ENCODE measurements around the gene SSH2. TPM values are rescaled to one million over a fixed set of nuclear protein-coding genes. Genes with fewer than 3 reads are reported as not detected.

The SSH2 gene
- total and polyA plus RNA-seq, 2 of the 13 experiments (the other 11 are each of a cell fraction or from before 2014, with no cell fraction given): 6.0 to 6.4 TPM

DNA sequence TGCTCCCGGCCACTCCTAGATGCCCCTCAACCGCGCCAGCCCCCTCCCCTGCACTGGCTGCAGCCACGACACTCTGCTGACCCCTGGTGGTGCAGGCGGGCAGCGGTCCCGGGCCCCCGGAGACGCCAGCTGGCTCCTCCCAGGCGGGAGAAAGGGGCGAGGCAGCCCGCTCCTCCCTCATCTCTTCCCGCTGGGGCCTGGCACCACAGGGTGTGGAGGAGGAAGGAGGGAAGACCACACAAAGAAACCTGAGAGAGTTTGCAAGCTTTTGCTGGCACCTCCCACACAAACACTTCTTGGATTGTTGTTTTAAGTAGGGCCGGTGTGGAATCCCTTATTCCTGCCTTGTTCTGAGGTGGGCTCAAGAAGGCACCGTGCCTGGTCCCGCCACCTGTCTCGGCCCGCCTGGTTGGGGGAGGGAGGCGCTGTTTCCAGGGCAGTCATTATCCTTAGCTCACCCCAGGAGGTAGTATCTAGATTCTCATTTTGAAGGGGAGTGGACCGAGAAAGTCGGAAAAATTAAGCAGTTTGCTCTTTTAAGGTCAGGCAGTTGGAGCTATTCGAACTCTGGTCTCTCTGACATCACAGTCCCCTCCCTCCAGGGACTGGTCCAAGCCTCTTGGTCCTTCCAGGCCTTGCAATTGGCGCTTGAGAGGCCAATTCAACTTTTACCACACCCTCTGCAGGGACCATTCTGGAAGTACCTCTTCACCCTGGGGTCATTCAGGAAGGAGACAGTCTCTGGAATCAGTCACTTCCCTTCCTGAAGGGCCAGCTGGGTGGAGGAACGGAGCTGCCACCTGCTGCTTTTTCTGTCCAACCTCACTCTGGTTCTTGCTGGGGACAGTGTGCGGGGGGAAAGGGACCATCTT is 338.1 kb downstream of the SSH2 start (continued):
- TF ChIP-seq ZFYVE20 (CRISPR knock-in tag; IDR thresholded peaks at IDR 0.05; ENCODE audit: borderline replicate concordance, low read depth): no peak
- peak; percentile 94 for TF ChIP-seq ZNF501 (CRISPR knock-in tag; IDR thresholded peaks at IDR 0.05)
- peak; percentile 64 for TF ChIP-seq YEATS4 (CRISPR knock-in tag; IDR thresholded peaks at IDR 0.05; ENCODE audit: borderline replicate concordance)
- no peak for TF ChIP-seq EZH2 (conservative IDR thresholded peaks at IDR 0.05; ENCODE audit: low read depth, low read length)
- no peak for TF ChIP-seq ZNF780A (CRISPR knock-in tag; IDR thresholded peaks at IDR 0.05)
- 0 out of 2 replicates have a peak, but pooled peaks have one; percentile 39 for TF ChIP-seq ZNF543 (CRISPR knock-in tag; IDR thresholded peaks at IDR 0.05)
- no peak for TF ChIP-seq HDAC6 (IDR thresholded peaks at IDR 0.05; ENCODE audit: low read depth, low read length)
- 0 out of 2 replicates have a peak, but pooled peaks have one; percentile 10 for TF ChIP-seq ARID2 (CRISPR knock-in tag; IDR thresholded peaks at IDR 0.05; ENCODE audit: borderline replicate concordance)
- TF ChIP-seq, protein P1, sequence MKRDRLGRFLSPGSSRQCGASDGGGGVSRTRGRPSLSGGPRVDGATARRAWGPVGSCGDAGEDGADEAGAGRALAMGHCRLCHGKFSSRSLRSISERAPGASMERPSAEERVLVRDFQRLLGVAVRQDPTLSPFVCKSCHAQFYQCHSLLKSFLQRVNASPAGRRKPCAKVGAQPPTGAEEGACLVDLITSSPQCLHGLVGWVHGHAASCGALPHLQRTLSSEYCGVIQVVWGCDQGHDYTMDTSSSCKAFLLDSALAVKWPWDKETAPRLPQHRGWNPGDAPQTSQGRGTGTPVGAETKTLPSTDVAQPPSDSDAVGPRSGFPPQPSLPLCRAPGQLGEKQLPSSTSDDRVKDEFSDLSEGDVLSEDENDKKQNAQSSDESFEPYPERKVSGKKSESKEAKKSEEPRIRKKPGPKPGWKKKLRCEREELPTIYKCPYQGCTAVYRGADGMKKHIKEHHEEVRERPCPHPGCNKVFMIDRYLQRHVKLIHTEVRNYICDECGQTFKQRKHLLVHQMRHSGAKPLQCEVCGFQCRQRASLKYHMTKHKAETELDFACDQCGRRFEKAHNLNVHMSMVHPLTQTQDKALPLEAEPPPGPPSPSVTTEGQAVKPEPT (CRISPR knock-in tag; IDR thresholded peaks at IDR 0.05; ENCODE audit: low read depth): no peak
- TF ChIP-seq MIER3 (CRISPR knock-in tag; IDR thresholded peaks at IDR 0.05; ENCODE audit: borderline replicate concordance): no peak
- TF ChIP-seq BCL6 (CRISPR knock-in tag; IDR thresholded peaks at IDR 0.05): peak; percentile 53
- no peak for TF ChIP-seq RFX3 (CRISPR knock-in tag; IDR thresholded peaks at IDR 0.05)
- TF ChIP-seq, protein P2, sequence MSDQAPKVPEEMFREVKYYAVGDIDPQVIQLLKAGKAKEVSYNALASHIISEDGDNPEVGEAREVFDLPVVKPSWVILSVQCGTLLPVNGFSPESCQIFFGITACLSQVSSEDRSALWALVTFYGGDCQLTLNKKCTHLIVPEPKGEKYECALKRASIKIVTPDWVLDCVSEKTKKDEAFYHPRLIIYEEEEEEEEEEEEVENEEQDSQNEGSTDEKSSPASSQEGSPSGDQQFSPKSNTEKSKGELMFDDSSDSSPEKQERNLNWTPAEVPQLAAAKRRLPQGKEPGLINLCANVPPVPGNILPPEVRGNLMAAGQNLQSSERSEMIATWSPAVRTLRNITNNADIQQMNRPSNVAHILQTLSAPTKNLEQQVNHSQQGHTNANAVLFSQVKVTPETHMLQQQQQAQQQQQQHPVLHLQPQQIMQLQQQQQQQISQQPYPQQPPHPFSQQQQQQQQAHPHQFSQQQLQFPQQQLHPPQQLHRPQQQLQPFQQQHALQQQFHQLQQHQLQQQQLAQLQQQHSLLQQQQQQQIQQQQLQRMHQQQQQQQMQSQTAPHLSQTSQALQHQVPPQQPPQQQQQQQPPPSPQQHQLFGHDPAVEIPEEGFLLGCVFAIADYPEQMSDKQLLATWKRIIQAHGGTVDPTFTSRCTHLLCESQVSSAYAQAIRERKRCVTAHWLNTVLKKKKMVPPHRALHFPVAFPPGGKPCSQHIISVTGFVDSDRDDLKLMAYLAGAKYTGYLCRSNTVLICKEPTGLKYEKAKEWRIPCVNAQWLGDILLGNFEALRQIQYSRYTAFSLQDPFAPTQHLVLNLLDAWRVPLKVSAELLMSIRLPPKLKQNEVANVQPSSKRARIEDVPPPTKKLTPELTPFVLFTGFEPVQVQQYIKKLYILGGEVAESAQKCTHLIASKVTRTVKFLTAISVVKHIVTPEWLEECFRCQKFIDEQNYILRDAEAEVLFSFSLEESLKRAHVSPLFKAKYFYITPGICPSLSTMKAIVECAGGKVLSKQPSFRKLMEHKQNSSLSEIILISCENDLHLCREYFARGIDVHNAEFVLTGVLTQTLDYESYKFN (CRISPR knock-in tag; conservative IDR thresholded peaks at IDR 0.05): peak; percentile 43
- TF ChIP-seq, protein P3, sequence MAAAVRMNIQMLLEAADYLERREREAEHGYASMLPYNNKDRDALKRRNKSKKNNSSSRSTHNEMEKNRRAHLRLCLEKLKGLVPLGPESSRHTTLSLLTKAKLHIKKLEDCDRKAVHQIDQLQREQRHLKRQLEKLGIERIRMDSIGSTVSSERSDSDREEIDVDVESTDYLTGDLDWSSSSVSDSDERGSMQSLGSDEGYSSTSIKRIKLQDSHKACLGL (CRISPR knock-in tag; IDR thresholded peaks at IDR 0.05): 0 out of 2 replicates have a peak, but pooled peaks have one; percentile 52
- no peak for TF ChIP-seq ZNF446 (CRISPR knock-in tag; IDR thresholded peaks at IDR 0.05)
- TF ChIP-seq NCOA2 (CRISPR knock-in tag; IDR thresholded peaks at IDR 0.05): peak; percentile 16; the same call in 1 of the 2 replicates
- TF ChIP-seq, protein P4, sequence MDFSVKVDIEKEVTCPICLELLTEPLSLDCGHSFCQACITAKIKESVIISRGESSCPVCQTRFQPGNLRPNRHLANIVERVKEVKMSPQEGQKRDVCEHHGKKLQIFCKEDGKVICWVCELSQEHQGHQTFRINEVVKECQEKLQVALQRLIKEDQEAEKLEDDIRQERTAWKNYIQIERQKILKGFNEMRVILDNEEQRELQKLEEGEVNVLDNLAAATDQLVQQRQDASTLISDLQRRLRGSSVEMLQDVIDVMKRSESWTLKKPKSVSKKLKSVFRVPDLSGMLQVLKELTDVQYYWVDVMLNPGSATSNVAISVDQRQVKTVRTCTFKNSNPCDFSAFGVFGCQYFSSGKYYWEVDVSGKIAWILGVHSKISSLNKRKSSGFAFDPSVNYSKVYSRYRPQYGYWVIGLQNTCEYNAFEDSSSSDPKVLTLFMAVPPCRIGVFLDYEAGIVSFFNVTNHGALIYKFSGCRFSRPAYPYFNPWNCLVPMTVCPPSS (IDR thresholded peaks at IDR 0.05): no peak
- TF ChIP-seq THAP11 (CRISPR knock-in tag; IDR thresholded peaks at IDR 0.05): peak; percentile 82
- TF ChIP-seq PHB2 (IDR thresholded peaks at IDR 0.05; ENCODE audit: partially characterized antibody): no peak
- TF ChIP-seq ZNF883 (CRISPR knock-in tag; IDR thresholded peaks at IDR 0.05; ENCODE audit: not compliant biosample characterization): no peak
- TF ChIP-seq ZFAT (CRISPR knock-in tag; conservative IDR thresholded peaks at IDR 0.05): no peak
- no peak for TF ChIP-seq ZNF672 (CRISPR knock-in tag; IDR thresholded peaks at IDR 0.05)

Data from HepG2 (cell line).